Transverse colon (tissue), 4 donors: Measurements from ENCODE around the gene FCGBP. TPM values are rescaled to one million over a fixed set of nuclear protein-coding genes. Genes with fewer than 3 reads are reported as not detected.

Experiments
- DNase-seq: peaks from one replicate; pipeline ENCODE4 v3.0.0-alpha.2; 2019
- H3K27ac ChIP-seq, 4 donors: fragments of 200-600 bp; sonication (generic); 2 replicates each; pipeline ENCODE4 v1.5.1; 2016 to 2018; ENCODE audit warnings: inconsistent platforms in 4 of 4
- H3K27me3 ChIP-seq: fragments of 200-600 bp; sonication (generic); 2 replicates; pipeline ENCODE4 v1.5.1; 2017; ENCODE audit warnings: inconsistent platforms
- H3K36me3 ChIP-seq, 4 donors: fragments of 200-600 bp; sonication (generic); 2 replicates each; pipeline ENCODE4 v1.5.1; 2017 to 2019; ENCODE audit warnings: inconsistent platforms in 4 of 4
- H3K4me1 ChIP-seq, 4 donors: fragments of 200-600 bp; sonication (generic); 2 replicates each; pipeline ENCODE4 v1.5.1; 2017 to 2020; ENCODE audit warnings: inconsistent platforms in 4 of 4
- H3K4me3 ChIP-seq, 4 donors: fragments of 200-600 bp; sonication (generic); 1 replicate in 1 of 4; 2 replicates in 3 of 4; pipeline versions ENCODE4 v1.5.1 to v1.6.1; 2017 to 2019; ENCODE audit warnings: inconsistent platforms in 4 of 4
- H3K9me3 ChIP-seq, 2 donors: fragments of 200-600 bp; sonication (generic); 2 replicates each; pipeline ENCODE4 v1.5.1; 2017 to 2019; ENCODE audit warnings: inconsistent platforms in 2 of 2
- CTCF ChIP-seq, 5 experiments: fragments of 200-600 bp in 3 of 5; fragments of 450-650 bp in 2 of 5; sonication (generic) in 3 of 5; IDR thresholded peaks; 1 replicate in 2 of 5; 2 replicates in 3 of 5; pipeline ENCODE4 v1.5.1; 2016 to 2017; ENCODE audit warnings: antibody characterized with exemption in 5 of 5, inconsistent platforms in 3 of 5, mild to moderate bottlenecking in 2 of 5, moderate library complexity in 1 of 5
- EP300 ChIP-seq: sonication (generic); formaldehyde crosslinking; IDR thresholded peaks from one replicate; pipeline ENCODE4 v1.6.1; 2017; ENCODE audit warnings: antibody characterized with exemption, low read depth
- POLR2A ChIP-seq: fragments of 450-650 bp; IDR thresholded peaks from one replicate; pipeline ENCODE4 v1.6.1; 2016; ENCODE audit warnings: antibody characterized with exemption, mild to moderate bottlenecking, moderate library complexity
- POLR2AphosphoS5 ChIP-seq, 3 donors: sonication (generic); formaldehyde crosslinking; IDR thresholded peaks; one replicate each; pipeline ENCODE4 v1.6.1; 2016; ENCODE audit warnings: antibody characterized with exemption in 3 of 3
- WGBS, 2 donors: methylation state at CpG; one replicate each; pipeline ENCODE4 v1.1.5; 2018; ENCODE audit warnings: low coverage in 1 of 2; 5-methylcytosine and 5-hydroxymethylcytosine counted together
- in situ Hi-C, 4 donors: fragments of 200-750 bp; cut with MboI; loops; one replicate each; pipeline versions ENCODE4 v1.15.0 to v1.15.1; 2017; ENCODE audit warnings: low sequenced_read_pairs in 3 of 4, low pct_ligation_motif_present in 1 of 4, low pct_unique_long_range_greater_than_20kb in 1 of 4
- intact Hi-C: fragments of 100-400 bp; cut with DNase I; formaldehyde crosslinking; loops from one replicate; pipeline ENCODE4 v1.15.1; 2023; ENCODE audit warnings: low total_unique reads
- total RNA-seq, 4 donors: library from RNA; depleted of rRNA; stranded (reverse); fragments of >200 nt; gene quantifications; one replicate each; pipeline ENCODE4 v1.1.0, GENCODE V29; 2016

The FCGBP gene
- total RNA-seq = 1,000 to 10,000 TPM; 1,603 to 6,178 (median 2,329) TPM

DNA sequence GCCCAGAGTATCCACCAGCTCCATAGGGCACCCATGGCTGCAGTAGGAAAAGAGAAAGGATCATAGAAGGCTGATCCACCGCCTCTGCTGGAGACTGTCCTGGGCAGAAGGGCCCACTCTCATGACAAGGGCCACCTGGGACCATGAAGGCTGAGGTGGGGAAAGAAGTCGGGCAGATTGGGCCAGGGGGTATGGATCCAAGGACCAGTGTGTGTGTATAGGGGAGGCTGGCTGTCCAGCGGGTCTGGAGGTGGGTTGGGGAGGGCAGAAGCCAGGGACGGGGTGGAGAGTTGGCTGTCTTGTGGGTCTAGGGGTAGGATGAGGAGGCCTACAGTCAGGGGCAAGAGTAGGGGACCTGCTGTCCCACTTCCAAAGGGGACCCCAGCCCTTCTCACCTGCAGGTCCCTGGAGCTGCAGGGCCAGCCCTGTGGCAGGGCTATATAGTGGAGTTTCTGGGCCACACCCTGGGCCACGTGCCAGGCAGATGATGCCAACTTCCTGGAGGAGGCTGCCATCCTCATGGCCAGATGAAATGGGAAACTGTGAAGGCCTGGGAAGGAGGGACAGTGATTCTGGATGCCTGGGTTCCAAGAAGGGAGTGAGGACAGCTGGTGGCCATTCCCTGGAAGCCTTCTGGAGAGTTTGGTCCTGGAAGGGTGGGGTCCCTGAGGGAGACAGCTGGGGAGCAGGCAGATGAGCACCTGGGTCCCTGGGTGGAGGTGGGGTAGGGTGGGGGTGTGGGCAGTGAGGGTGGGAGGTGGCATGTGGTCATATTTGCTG lies at the start of gene FCGBP:
Gene FCGBP (minus strand): TSS at position 51 of the 780 bp plus-strand sequence.
- Histone ChIP-seq H3K9me3 (peaks cover 0 to 2% of the 10 kb centered on the region in 2 donors), H3K36me3 (no peaks in the 10 kb centered on the region), H3K4me1 (peaks cover 0 to 42% (median 28%) of the 10 kb centered on the region in 4 donors), H3K4me3 (peak within 1 kb of the TSS in 3 of 4 donors; percentile 25 to 28 (median 25)), H3K27ac (peak within 1 kb of the TSS; percentile 55 to 77 (median 66)), H3K27me3 (peaks cover 3% of the 10 kb centered on the region)
- 77 to 100% methylated on average over 1 to 5 of the region's 5 CpGs for WGBS, 2 donors
- DNase-seq = peak; percentile 87
- intact Hi-C loops (no loop called here), in situ Hi-C loops (no loop called here)
- peak; percentile 47 to 81 (median 76) for TF ChIP-seq POLR2AphosphoS5 (IDR thresholded peaks at IDR 0.05)
- no peak for TF ChIP-seq CTCF (IDR thresholded peaks at IDR 0.05)
- TF ChIP-seq POLR2A = peak; percentile 87
- TF ChIP-seq EP300 = no peak

DNA sequence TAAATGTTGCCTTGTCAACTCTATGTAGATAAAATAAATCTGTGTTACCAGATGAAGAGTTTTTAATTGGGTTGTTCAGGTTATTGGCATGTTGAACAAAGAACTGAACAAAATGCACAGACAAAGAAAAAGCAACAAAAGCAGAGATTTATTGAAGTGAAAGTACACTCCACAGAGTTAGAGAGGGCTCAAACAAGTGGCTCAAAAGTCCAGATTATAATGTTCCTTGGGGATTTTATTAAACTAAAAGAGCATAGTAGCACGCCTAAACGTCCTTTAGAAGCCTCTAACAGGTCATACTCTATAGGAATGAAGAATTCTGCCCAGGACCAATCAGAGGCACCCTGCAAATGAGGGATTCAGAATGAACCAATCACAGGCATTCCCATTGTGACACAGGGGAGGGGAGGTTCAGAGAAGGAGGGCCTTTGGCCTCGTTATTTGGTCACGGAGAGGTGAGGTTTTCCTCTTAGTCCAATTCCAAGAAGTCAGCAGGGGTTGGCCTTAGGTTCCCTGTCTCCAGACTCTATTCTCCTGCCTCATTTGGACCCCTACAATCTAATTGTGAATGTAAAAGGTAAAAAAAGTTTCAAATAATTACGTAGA lies 49.4 kb upstream of the FCGBP start:
- Histone ChIP-seq H3K4me3 (no peak overlapping the region), H3K36me3 (peaks cover 0 to 41% (median 11%) of the 10 kb centered on the region in 4 donors), H3K27ac (no peak overlapping the region), H3K27me3 (no peaks in the 10 kb centered on the region), H3K4me1 (no peaks in the 10 kb centered on the region), H3K9me3 (peaks cover 21 to 27% of the 10 kb centered on the region in 2 donors)
- TF ChIP-seq POLR2AphosphoS5 (IDR thresholded peaks at IDR 0.05) = no peak
- no peak for TF ChIP-seq POLR2A
- TF ChIP-seq CTCF (IDR thresholded peaks at IDR 0.05) = no peak
- TF ChIP-seq EP300 = no peak
- intact Hi-C loops = no loop called here
- 79 to 97% methylated on average over 4 to 5 of the region's 5 CpGs for WGBS, 2 donors
- no peak for DNase-seq
- in situ Hi-C loops = no loop called here

GRCh38 chr19:39982883-39983282 lies 48.4 kb upstream of the FCGBP start:
- Histone ChIP-seq H3K27ac (no peak overlapping the region), H3K9me3 (peaks cover 21 to 27% of the 10 kb centered on the region in 2 donors), H3K36me3 (peaks cover 0 to 46% (median 12%) of the 10 kb centered on the region in 4 donors), H3K27me3 (no peaks in the 10 kb centered on the region), H3K4me1 (no peaks in the 10 kb centered on the region), H3K4me3 (no peak overlapping the region)
- TF ChIP-seq POLR2A (no peak), CTCF (IDR thresholded peaks at IDR 0.05) (no peak), EP300 (no peak), POLR2AphosphoS5 (IDR thresholded peaks at IDR 0.05) (no peak)
- DNase-seq = no peak
- 100% methylated on average over 1 of the region's 1 CpG for WGBS, 2 donors
- intact Hi-C loops = no loop called here
- in situ Hi-C loops = no loop called here

DNA sequence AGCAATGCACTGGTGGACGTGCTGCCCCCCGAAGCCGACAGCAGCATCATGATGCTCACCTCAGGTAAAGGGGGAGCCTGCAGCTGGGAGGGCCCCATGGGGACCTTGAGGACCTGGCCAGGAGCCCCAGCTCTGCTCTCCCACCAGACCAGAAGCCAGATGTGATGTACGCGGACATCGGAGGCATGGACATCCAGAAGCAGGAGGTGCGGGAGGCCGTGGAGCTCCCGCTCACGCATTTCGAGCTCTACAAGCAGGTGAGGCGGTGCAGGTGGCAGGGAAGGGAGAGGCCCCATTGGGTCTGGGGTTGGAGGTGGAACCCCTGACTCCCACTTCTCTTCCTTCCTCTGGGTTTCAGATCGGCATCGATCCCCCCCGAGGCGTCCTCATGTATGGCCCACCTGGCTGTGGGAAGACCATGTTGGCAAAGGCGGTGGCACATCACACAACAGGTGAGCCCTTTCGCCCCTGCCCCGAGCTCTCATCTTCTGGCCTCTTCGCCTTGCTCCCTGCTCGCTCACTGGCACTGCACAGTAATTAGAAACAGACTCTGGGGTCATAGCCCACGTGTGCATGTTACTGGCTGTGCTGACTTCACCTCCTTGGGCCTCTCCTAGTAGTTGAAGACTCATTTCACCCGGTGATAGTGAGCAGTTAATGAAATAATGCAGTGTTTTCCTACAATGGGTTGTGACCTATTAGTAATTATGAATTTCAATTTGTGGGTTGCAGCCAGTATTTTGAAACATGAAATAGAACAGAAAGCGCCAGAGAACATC lies 40.1 kb upstream of the FCGBP start:
- no peak overlapping the region for H3K27ac ChIP-seq
- in situ Hi-C loops = no loop called here
- 90 to 94% methylated on average over 3 to 23 of the region's 24 CpGs for WGBS, 2 donors
- DNase-seq = no peak
- no peaks in the 10 kb centered on the region for H3K9me3 ChIP-seq
- intact Hi-C loops = no loop called here
- no peak overlapping the region for H3K4me3 ChIP-seq
- TF ChIP-seq CTCF (IDR thresholded peaks at IDR 0.05) (no peak), POLR2AphosphoS5 (IDR thresholded peaks at IDR 0.05) (no peak), POLR2A (no peak), EP300 (no peak)
- H3K36me3 ChIP-seq = peaks cover 0 to 43% (median 16%) of the 10 kb centered on the region in 4 donors
- peaks cover 11 to 21% (median 18%) of the 10 kb centered on the region in 4 donors for H3K4me1 ChIP-seq
- H3K27me3 ChIP-seq = no peaks in the 10 kb centered on the region
